Activated naive CD4-positive, alpha-beta T cell treated with anti-CD3 and anti-CD28 coated beads, Interleukin-2, amount 50 U/mL, for 24 hours (primary cell): Measurements from ENCODE around the gene XKR8.

Source experiments
- H3K27ac Mint-ChIP-seq: one replicate; pipeline ENCODE4 v1.8.0; 2021; ENCODE audit warnings: mild to moderate bottlenecking, mixed read lengths
- H3K27me3 Mint-ChIP-seq: one replicate; pipeline ENCODE4 v1.8.0; 2021; ENCODE audit warnings: mixed read lengths
- H3K36me3 Mint-ChIP-seq: one replicate; pipeline ENCODE4 v1.8.0; 2021; ENCODE audit warnings: mixed read lengths
- H3K4me1 Mint-ChIP-seq: one replicate; pipeline ENCODE4 v1.8.0; 2021; ENCODE audit warnings: mixed read lengths
- H3K4me3 Mint-ChIP-seq: one replicate; pipeline ENCODE4 v1.8.0; 2021; ENCODE audit warnings: mild to moderate bottlenecking, mixed read lengths
- H3K9me3 Mint-ChIP-seq: one replicate; pipeline ENCODE4 v1.8.0; 2021; ENCODE audit warnings: mixed read lengths

Gene XKR8

GRCh38 chr1:27941671-27942540 is 17.9 kb upstream of the XKR8 start:
- no peaks in the 10 kb centered on the region for H3K36me3 Mint-ChIP-seq
- H3K4me1 Mint-ChIP-seq: peaks cover 42% of the 10 kb centered on the region
- H3K27me3 Mint-ChIP-seq: no peaks in the 10 kb centered on the region
- H3K27ac Mint-ChIP-seq: peak overlapping the region; percentile 37
- no peaks in the 10 kb centered on the region for H3K9me3 Mint-ChIP-seq
- H3K4me3 Mint-ChIP-seq: no peak overlapping the region

- no peaks in the 10 kb centered on the region for H3K9me3 Mint-ChIP-seq
- peaks cover 42% of the 10 kb centered on the region for H3K4me1 Mint-ChIP-seq
- H3K27me3 Mint-ChIP-seq: no peaks in the 10 kb centered on the region
- H3K36me3 Mint-ChIP-seq: no peaks in the 10 kb centered on the region
- H3K4me3 Mint-ChIP-seq: no peak overlapping the region
- no peak overlapping the region for H3K27ac Mint-ChIP-seq
Measured at GRCh38 chr1:27945020-27945419, 14.8 kb upstream of the XKR8 start.

- Mint-ChIP-seq H3K27ac (no peak overlapping the region), H3K4me1 (peaks cover 9% of the 10 kb centered on the region), H3K27me3 (no peaks in the 10 kb centered on the region), H3K9me3 (no peaks in the 10 kb centered on the region), H3K36me3 (no peaks in the 10 kb centered on the region), H3K4me3 (no peak overlapping the region)
Measured at GRCh38 chr1:27949027-27949426, 10.7 kb upstream of the XKR8 start.

- Mint-ChIP-seq H3K27ac (no peak overlapping the region), H3K4me1 (no peaks in the 10 kb centered on the region), H3K4me3 (no peak overlapping the region), H3K27me3 (no peaks in the 10 kb centered on the region), H3K9me3 (no peaks in the 10 kb centered on the region), H3K36me3 (no peaks in the 10 kb centered on the region)
Measured at GRCh38 chr1:27951396-27951795, 8.4 kb upstream of the XKR8 start.

GRCh38 chr1:27952147-27952546 is 7.6 kb upstream of the XKR8 start:
- H3K27me3 Mint-ChIP-seq: no peaks in the 10 kb centered on the region
- H3K36me3 Mint-ChIP-seq: no peaks in the 10 kb centered on the region
- no peak overlapping the region for H3K4me3 Mint-ChIP-seq

GRCh38 chr1:27954186-27954585 is 5.6 kb upstream of the XKR8 start:
- H3K9me3 Mint-ChIP-seq: no peaks in the 10 kb centered on the region
- H3K4me3 Mint-ChIP-seq: no peak overlapping the region
- H3K27me3 Mint-ChIP-seq: no peaks in the 10 kb centered on the region
- H3K36me3 Mint-ChIP-seq: no peaks in the 10 kb centered on the region
- H3K4me1 Mint-ChIP-seq: peaks cover 5% of the 10 kb centered on the region
- no peak overlapping the region for H3K27ac Mint-ChIP-seq

More at GRCh38 chr1:27952147-27952546, 7.6 kb upstream of the XKR8 start:
- Mint-ChIP-seq H3K27ac (no peak overlapping the region), H3K9me3 (no peaks in the 10 kb centered on the region), H3K4me1 (no peaks in the 10 kb centered on the region)

- no peak overlapping the region for H3K4me3 Mint-ChIP-seq
- no peaks in the 10 kb centered on the region for H3K27me3 Mint-ChIP-seq
- H3K36me3 Mint-ChIP-seq: no peaks in the 10 kb centered on the region
- peaks cover 9% of the 10 kb centered on the region for H3K4me1 Mint-ChIP-seq
- no peaks in the 10 kb centered on the region for H3K9me3 Mint-ChIP-seq
- no peak overlapping the region for H3K27ac Mint-ChIP-seq
Measured at GRCh38 chr1:27955076-27955475, 4.7 kb upstream of the XKR8 start.

GRCh38 chr1:27956761-27957160 is 3.0 kb upstream of the XKR8 start:
- peaks cover 25% of the 10 kb centered on the region for H3K4me1 Mint-ChIP-seq
- no peaks in the 10 kb centered on the region for H3K36me3 Mint-ChIP-seq
- no peaks in the 10 kb centered on the region for H3K27me3 Mint-ChIP-seq
- no peak overlapping the region for H3K4me3 Mint-ChIP-seq
- H3K27ac Mint-ChIP-seq: no peak overlapping the region
- no peaks in the 10 kb centered on the region for H3K9me3 Mint-ChIP-seq

GRCh38 chr1:27957655-27958054 is 2.1 kb upstream of the XKR8 start:
- Mint-ChIP-seq H3K4me3 (no peak overlapping the region), H3K27ac (no peak overlapping the region), H3K27me3 (no peaks in the 10 kb centered on the region), H3K4me1 (peaks cover 28% of the 10 kb centered on the region), H3K9me3 (no peaks in the 10 kb centered on the region), H3K36me3 (no peaks in the 10 kb centered on the region)

- H3K27ac Mint-ChIP-seq: no peak overlapping the region
- peaks cover 28% of the 10 kb centered on the region for H3K4me1 Mint-ChIP-seq
- peak overlapping the region; percentile 30 for H3K4me3 Mint-ChIP-seq
- no peaks in the 10 kb centered on the region for H3K9me3 Mint-ChIP-seq
- no peaks in the 10 kb centered on the region for H3K36me3 Mint-ChIP-seq
- H3K27me3 Mint-ChIP-seq: no peaks in the 10 kb centered on the region
Measured at GRCh38 chr1:27958513-27958912, 1.3 kb upstream of the XKR8 start.

- peaks cover 28% of the 10 kb centered on the region for H3K4me1 Mint-ChIP-seq
- H3K9me3 Mint-ChIP-seq: no peaks in the 10 kb centered on the region
- peaks cover 1% of the 10 kb centered on the region for H3K36me3 Mint-ChIP-seq
- H3K4me3 Mint-ChIP-seq: peak overlapping the region; percentile 87
- no peaks in the 10 kb centered on the region for H3K27me3 Mint-ChIP-seq
- H3K27ac Mint-ChIP-seq: peak overlapping the region; percentile 72
Measured at GRCh38 chr1:27960762-27961645, 1.2 kb downstream of the XKR8 start.

GRCh38 chr1:27961646-27962221 is 2.0 kb downstream of the XKR8 start:
- Mint-ChIP-seq H3K27me3 (no peaks in the 10 kb centered on the region), H3K27ac (peak overlapping the region; percentile 72), H3K4me1 (peaks cover 28% of the 10 kb centered on the region), H3K36me3 (peaks cover 1% of the 10 kb centered on the region), H3K9me3 (no peaks in the 10 kb centered on the region), H3K4me3 (peak overlapping the region; percentile 87)

- Mint-ChIP-seq H3K9me3 (no peaks in the 10 kb centered on the region), H3K4me3 (no peak overlapping the region), H3K27ac (no peak overlapping the region), H3K36me3 (peaks cover 1% of the 10 kb centered on the region), H3K27me3 (no peaks in the 10 kb centered on the region), H3K4me1 (peaks cover 31% of the 10 kb centered on the region)
Measured at GRCh38 chr1:27963393-27963792, 3.6 kb downstream of the XKR8 start.

- Mint-ChIP-seq H3K36me3 (peaks cover 1% of the 10 kb centered on the region), H3K9me3 (no peaks in the 10 kb centered on the region), H3K4me1 (peaks cover 35% of the 10 kb centered on the region), H3K4me3 (no peak overlapping the region), H3K27me3 (no peaks in the 10 kb centered on the region), H3K27ac (no peak overlapping the region)
Measured at GRCh38 chr1:27966402-27967105, 6.8 kb downstream of the XKR8 start.
